Ascending aorta (tissue), 2 donors: Measurements from ENCODE around the gene CABCOCO1. TPM values are rescaled to one million over a fixed set of nuclear protein-coding genes. Genes with fewer than 3 reads are reported as not detected.

Experiments
- DNase-seq, 2 donors: peaks; one replicate each; pipeline ENCODE4 v3.0.0-alpha.2; 2019; ENCODE audit warnings: low spot score in 2 of 2
- H3K27ac ChIP-seq, 2 donors: fragments of 200-600 bp; sonication (generic); one replicate each; pipeline ENCODE4 v1.5.1; 2016 to 2017; ENCODE audit warnings: mild to moderate bottlenecking in 1 of 2
- H3K27me3 ChIP-seq: fragments of 200-600 bp; sonication (generic); one replicate; pipeline ENCODE4 v1.5.1; 2017
- H3K36me3 ChIP-seq, 2 donors: fragments of 200-600 bp; sonication (generic); one replicate each; pipeline ENCODE4 v1.5.1; 2016
- H3K4me1 ChIP-seq, 2 donors: fragments of 200-600 bp; sonication (generic); one replicate each; pipeline ENCODE4 v1.5.1; 2016 to 2017; ENCODE audit warnings: mild to moderate bottlenecking in 1 of 2
- H3K4me3 ChIP-seq, 2 donors: fragments of 200-600 bp; sonication (generic); one replicate each; pipeline ENCODE4 v1.5.1; 2016 to 2017; ENCODE audit warnings: mild to moderate bottlenecking in 1 of 2
- H3K9me3 ChIP-seq, 2 donors: fragments of 200-600 bp; sonication (generic); one replicate each; pipeline ENCODE4 v1.5.1; 2016
- intact Hi-C: fragments of 100-400 bp; cut with DNase I; formaldehyde crosslinking; loops from one replicate; pipeline ENCODE4 v1.15.1; 2023
- total RNA-seq: library from RNA; depleted of rRNA; stranded (reverse); fragments of >200 nt; gene quantifications from one replicate; pipeline ENCODE4 v1.1.0, GENCODE V29; 2016
- TF ChIP-seq, protein P1 (sequence below), 3 experiments: fragments of 200-600 bp in 2 of 3; fragments of 450-650 bp in 1 of 3; sonication (generic) in 2 of 3; IDR thresholded peaks; one replicate each; pipeline ENCODE4 v1.5.1; 2016 to 2019; ENCODE audit warnings: antibody characterized with exemption in 3 of 3, mild to moderate bottlenecking in 1 of 3, moderate library complexity in 1 of 3

Gene CABCOCO1
- total RNA-seq, 1 donor from 2014 or later = not detected

DNA sequence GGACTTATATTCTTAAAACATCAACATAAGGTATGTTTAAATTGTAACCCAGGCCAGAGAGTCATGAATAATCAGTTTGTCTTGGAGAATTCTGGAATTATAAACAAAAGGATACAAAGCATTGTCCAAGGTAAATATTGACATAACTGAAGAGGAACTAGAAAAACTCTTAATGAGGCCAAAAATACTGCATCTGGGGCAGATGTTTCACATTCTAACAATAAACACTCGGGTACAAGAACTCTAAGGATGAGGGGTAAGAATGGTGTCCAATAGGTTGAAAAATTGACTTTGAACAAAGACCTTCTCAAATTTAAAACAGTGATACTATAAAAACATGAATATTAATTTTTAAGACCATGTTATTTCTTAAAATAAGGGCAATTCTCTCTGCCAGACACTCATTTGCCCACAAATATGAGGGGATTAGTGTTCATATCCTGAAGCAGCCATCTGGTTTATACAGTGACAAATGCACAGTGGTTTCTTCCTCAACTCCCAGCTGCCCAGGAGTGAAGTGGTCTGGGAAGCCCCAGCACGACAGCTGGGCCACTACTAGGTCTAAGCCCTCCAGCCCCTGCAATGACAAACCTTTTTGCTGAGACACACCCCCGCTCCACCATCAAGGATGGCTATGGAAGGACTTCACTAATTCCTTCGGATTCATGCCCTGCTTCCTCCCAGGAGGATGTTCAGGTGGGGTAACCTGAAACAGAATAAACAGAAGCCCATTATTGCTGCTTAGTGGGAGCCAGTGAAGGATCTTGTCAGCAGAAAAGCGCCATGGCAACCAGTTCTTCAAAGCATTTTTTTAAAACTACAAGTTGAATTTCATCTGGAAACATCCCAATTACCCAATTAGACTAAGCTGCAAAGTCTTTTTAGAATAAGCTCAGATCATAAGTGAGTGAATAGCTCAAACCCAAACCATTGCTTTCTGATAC lies 131.3 kb downstream of the CABCOCO1 start:
- H3K36me3 ChIP-seq = no peaks in the 10 kb centered on the region
- TF ChIP-seq, protein P1, sequence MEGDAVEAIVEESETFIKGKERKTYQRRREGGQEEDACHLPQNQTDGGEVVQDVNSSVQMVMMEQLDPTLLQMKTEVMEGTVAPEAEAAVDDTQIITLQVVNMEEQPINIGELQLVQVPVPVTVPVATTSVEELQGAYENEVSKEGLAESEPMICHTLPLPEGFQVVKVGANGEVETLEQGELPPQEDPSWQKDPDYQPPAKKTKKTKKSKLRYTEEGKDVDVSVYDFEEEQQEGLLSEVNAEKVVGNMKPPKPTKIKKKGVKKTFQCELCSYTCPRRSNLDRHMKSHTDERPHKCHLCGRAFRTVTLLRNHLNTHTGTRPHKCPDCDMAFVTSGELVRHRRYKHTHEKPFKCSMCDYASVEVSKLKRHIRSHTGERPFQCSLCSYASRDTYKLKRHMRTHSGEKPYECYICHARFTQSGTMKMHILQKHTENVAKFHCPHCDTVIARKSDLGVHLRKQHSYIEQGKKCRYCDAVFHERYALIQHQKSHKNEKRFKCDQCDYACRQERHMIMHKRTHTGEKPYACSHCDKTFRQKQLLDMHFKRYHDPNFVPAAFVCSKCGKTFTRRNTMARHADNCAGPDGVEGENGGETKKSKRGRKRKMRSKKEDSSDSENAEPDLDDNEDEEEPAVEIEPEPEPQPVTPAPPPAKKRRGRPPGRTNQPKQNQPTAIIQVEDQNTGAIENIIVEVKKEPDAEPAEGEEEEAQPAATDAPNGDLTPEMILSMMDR (IDR thresholded peaks at IDR 0.05) = no peak
- no peaks in the 10 kb centered on the region for H3K27me3 ChIP-seq
- H3K9me3 ChIP-seq = no peaks in the 10 kb centered on the region
- H3K4me1 ChIP-seq = peaks cover 0 to 18% of the 10 kb centered on the region in 2 donors
- no peak overlapping the region for H3K27ac ChIP-seq
- intact Hi-C loops = no loop called here
- no peak for DNase-seq
- H3K4me3 ChIP-seq = no peak overlapping the region

DNA sequence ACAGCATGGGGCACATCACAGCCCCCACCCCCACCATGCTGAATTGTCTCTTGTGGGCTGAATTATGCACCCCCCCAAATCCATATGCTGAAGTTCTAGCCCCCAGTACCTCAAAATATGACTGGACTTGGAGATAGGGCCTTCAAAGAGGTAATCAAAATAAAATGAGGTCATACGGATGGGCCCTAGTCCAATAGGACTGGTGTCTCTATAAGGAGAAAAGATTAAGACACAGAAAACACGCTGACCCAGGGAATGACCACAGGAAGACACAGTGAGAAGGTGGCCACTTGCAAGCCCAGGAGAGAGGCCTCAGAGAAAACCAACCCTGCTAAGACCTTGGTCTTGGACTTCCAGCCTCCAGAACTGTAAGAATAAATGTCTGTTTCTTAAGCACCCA lies 132.4 kb downstream of the CABCOCO1 start:
- TF ChIP-seq, protein P1 (IDR thresholded peaks at IDR 0.05) = no peak
- no peak overlapping the region for H3K27ac ChIP-seq

DNA sequence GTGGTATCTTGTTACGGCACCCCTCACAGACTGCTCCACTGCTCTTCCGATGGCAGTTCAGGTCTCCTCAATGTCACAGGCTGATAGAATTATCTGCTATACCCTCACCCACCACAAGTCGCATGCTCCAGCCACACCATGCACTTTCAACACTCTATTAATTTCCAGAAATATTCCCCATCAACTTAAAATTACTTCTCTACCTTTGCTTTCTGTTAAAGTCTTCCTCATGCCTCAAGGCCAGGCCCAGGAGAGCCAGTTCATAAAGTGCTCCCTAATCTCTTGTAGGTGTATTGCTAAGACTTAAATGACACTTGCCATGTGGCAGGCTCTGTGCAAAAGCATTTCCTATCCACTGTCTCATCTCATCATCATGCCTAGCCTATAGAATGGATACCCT lies 132.8 kb downstream of the CABCOCO1 start:
- peaks cover 0 to 18% of the 10 kb centered on the region in 2 donors for H3K4me1 ChIP-seq
- intact Hi-C loops = no loop called here
- H3K9me3 ChIP-seq = no peaks in the 10 kb centered on the region
- H3K36me3 ChIP-seq = no peaks in the 10 kb centered on the region
- H3K27me3 ChIP-seq = no peaks in the 10 kb centered on the region
- DNase-seq = no peak
- no peak overlapping the region for H3K27ac ChIP-seq
- no peak overlapping the region for H3K4me3 ChIP-seq
- TF ChIP-seq, protein P1 (IDR thresholded peaks at IDR 0.05) = no peak

More for the DNA sequence above, 132.4 kb downstream of the CABCOCO1 start:
- H3K27me3 ChIP-seq = no peaks in the 10 kb centered on the region
- intact Hi-C loops = no loop called here
- peaks cover 0 to 18% of the 10 kb centered on the region in 2 donors for H3K4me1 ChIP-seq
- DNase-seq = no peak
- no peaks in the 10 kb centered on the region for H3K36me3 ChIP-seq
- H3K9me3 ChIP-seq = no peaks in the 10 kb centered on the region
- H3K4me3 ChIP-seq = no peak overlapping the region

DNA sequence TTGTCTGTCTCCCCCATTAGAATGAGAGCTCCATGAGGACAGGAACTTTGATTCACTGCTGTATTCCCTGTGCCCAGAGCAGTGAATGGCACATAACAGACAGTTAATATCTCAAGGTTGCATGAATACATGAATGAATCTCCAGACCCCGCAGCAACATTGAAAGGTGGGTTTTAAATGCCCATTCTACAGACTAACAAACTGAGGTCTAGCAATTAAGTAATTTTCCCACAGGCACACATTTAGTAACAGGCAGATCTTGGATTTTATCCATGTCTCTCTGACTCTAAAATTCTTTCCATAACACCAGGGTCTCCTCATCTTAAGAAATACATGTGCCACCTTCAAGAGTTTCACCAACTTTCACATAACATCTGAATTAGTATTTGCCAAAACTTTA lies 134.1 kb downstream of the CABCOCO1 start:
- intact Hi-C loops = no loop called here
- H3K36me3 ChIP-seq = no peaks in the 10 kb centered on the region
- peaks cover 0 to 13% of the 10 kb centered on the region in 2 donors for H3K4me1 ChIP-seq
- no peak overlapping the region for H3K4me3 ChIP-seq
- no peak overlapping the region for H3K27ac ChIP-seq
- no peak for DNase-seq
- no peaks in the 10 kb centered on the region for H3K27me3 ChIP-seq
- H3K9me3 ChIP-seq = no peaks in the 10 kb centered on the region
- TF ChIP-seq, protein P1 (IDR thresholded peaks at IDR 0.05) = no peak

DNA sequence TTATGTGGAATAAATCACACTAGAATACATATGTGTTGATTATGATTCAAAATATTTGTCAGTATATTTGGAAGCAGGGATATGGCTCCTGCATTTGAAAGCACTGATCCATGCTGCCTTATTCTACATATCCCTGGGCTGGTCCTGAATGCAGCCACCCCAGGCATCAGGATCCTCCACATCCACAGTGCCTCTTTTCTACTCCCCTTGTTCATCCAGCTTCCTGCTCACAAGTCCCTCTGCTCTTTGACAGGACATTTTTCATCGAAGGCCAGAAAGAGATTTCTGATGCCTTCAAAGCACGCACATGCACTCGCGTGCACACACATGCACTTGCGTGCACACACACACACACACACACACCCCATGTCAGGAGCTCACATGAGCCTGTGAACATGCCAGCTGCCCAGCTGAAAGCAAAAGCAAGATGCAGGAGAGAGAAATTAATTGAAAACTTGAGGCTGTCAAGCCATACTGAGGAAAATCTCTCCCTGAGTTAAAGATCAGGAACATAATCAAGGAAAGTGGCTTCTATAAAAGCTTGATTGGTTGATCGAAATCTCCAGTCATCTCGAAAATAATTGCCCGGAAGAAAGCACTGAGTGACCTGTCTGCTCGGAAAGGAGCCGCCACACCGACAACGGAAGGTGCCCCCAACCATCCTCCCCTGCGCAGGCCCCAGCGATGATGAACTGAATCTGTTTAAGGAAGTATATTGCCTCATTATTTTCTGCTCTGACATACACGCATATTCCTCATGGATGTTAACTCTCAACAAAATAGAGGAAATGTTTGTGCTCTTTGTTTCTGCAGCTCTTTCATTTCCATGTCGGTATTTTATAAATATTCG lies 134.8 kb downstream of the CABCOCO1 start:
- TF ChIP-seq, protein P1 (IDR thresholded peaks at IDR 0.05) = no peak
- no peak for DNase-seq

More for the DNA sequence above, 134.8 kb downstream of the CABCOCO1 start:
- H3K27ac ChIP-seq = no peak overlapping the region
- intact Hi-C loops = no loop called here
- H3K4me3 ChIP-seq = no peak overlapping the region
- H3K36me3 ChIP-seq = no peaks in the 10 kb centered on the region
- peaks cover 0 to 13% of the 10 kb centered on the region in 2 donors for H3K4me1 ChIP-seq
- no peaks in the 10 kb centered on the region for H3K9me3 ChIP-seq
- no peaks in the 10 kb centered on the region for H3K27me3 ChIP-seq
